ENCODE measurements around the gene EED. TPM values are rescaled to one million over a fixed set of nuclear protein-coding genes. Genes with fewer than 3 reads are reported as not detected.

EED gene
- polyA plus RNA-seq, 3 donors = 2.3 to 17.8 (median 5.1) TPM

- H3K9ac ChIP-seq (ENCODE audit: insufficient read depth, low read length, poor library complexity, severe bottlenecking) = no peak overlapping the region
- no peaks in the 10 kb centered on the region for H3K27me3 ChIP-seq (ENCODE audit: control insufficient read depth in 2 of 2, insufficient read depth in 2 of 2, low read length in 2 of 2)
- no peaks in the 10 kb centered on the region for H3K9me3 ChIP-seq (replicated peaks in 1 of 2; ENCODE audit: control insufficient read depth in 1 of 2, insufficient read depth in 1 of 2, low read length in 2 of 2)
- H3K4me3 ChIP-seq (replicated peaks in 1 of 3; ENCODE audit: low read depth in 2 of 3, low read length in 3 of 3) = no peak overlapping the region
- no peaks in the 10 kb centered on the region for H4K20me1 ChIP-seq (ENCODE audit: insufficient read depth, low read length)
- peaks cover 19 to 22% of the 10 kb centered on the region in 2 donors for H3K4me1 ChIP-seq (ENCODE audit: control insufficient read depth in 1 of 2, insufficient read depth in 2 of 2, low read length in 2 of 2)
- no peaks in the 10 kb centered on the region for H3K79me2 ChIP-seq (ENCODE audit: insufficient read depth, low read length)
- H3K27ac Mint-ChIP-seq = peak overlapping the region in 6 of 7 donors; percentile 22 to 81 (median 59)
- H3K27ac ChIP-seq (ENCODE audit: low read depth in 1 of 2, low read length in 2 of 2) = peak overlapping the region in 1 of 2 donors; percentile 10
- H3K4me3 Mint-ChIP-seq = no peak overlapping the region
- no peaks in the 10 kb centered on the region for H3K36me3 Mint-ChIP-seq
- peak; percentile 24 for TF ChIP-seq CTCF (IDR thresholded peaks at IDR 0.05)
- no peaks in the 10 kb centered on the region for H3K36me3 ChIP-seq (replicated peaks in 1 of 2; ENCODE audit: control insufficient read depth in 1 of 2, insufficient read depth in 2 of 2, low read length in 2 of 2)
- H3K9me3 Mint-ChIP-seq = no peaks in the 10 kb centered on the region
- H3K4me1 Mint-ChIP-seq = peaks cover 24% of the 10 kb centered on the region
- no peak overlapping the region for H3K4me2 ChIP-seq (replicated peaks; ENCODE audit: extremely low read depth, low read length, poor library complexity, severe bottlenecking)
- peak; percentile 60 to 93 (median 67) for DNase-seq
- H2AFZ ChIP-seq (ENCODE audit: insufficient read depth, low read depth, low read length, poor library complexity, severe bottlenecking) = no peak overlapping the region
- H3K27me3 Mint-ChIP-seq (ENCODE audit: low read depth in 3 of 3) = peaks cover 0 to 2% (median 0%) of the 10 kb centered on the region in 3 donors
- intact Hi-C loops (cut with micrococcal nuclease) = loop anchor here (5.0 to 10.0 kb wide), 3 partner anchors 37 to 360 kb away; partner anchors contain the start of gene CCDC83 (in 1 of the 2)
- no CpG with 5 or more reads among the region's 1 CpG for WGBS (ENCODE audit: insufficient coverage)
These were observed 29.8 kb upstream of the EED start for GRCh38 chr11:86214710-86215109.

- no peaks in the 10 kb centered on the region for H4K20me1 ChIP-seq (ENCODE audit: insufficient read depth, low read length)
- H3K27ac Mint-ChIP-seq = peak overlapping the region in 3 of 7 donors; percentile 10 to 68 (median 51)
- TF ChIP-seq CTCF (IDR thresholded peaks at IDR 0.05) = peak; percentile 94
- peak overlapping the region; percentile 62 for H3K4me2 ChIP-seq (replicated peaks; ENCODE audit: extremely low read depth, low read length, poor library complexity, severe bottlenecking)
- H3K27me3 ChIP-seq (ENCODE audit: control insufficient read depth in 2 of 2, insufficient read depth in 2 of 2, low read length in 2 of 2) = no peaks in the 10 kb centered on the region
- H2AFZ ChIP-seq (ENCODE audit: insufficient read depth, low read depth, low read length, poor library complexity, severe bottlenecking) = peak overlapping the region; percentile 75
- peak overlapping the region; percentile 56 to 73 for H3K4me3 Mint-ChIP-seq
- no peak overlapping the region for H3K9ac ChIP-seq (ENCODE audit: insufficient read depth, low read length, poor library complexity, severe bottlenecking)
- H3K9me3 Mint-ChIP-seq = no peaks in the 10 kb centered on the region
- H3K9me3 ChIP-seq (replicated peaks in 1 of 2; ENCODE audit: control insufficient read depth in 1 of 2, insufficient read depth in 1 of 2, low read length in 2 of 2) = no peaks in the 10 kb centered on the region
- peak overlapping the region in 1 of 3 experiments; percentile 47 for H3K4me3 ChIP-seq (replicated peaks in 1 of 3; ENCODE audit: low read depth in 2 of 3, low read length in 3 of 3)
- peak; percentile 58 to 77 (median 76) for DNase-seq
- H3K79me2 ChIP-seq (ENCODE audit: insufficient read depth, low read length) = no peaks in the 10 kb centered on the region
- peaks cover 28% of the 10 kb centered on the region for H3K4me1 Mint-ChIP-seq
- no peaks in the 10 kb centered on the region for H3K36me3 ChIP-seq (replicated peaks in 1 of 2; ENCODE audit: control insufficient read depth in 1 of 2, insufficient read depth in 2 of 2, low read length in 2 of 2)
- H3K4me1 ChIP-seq (ENCODE audit: control insufficient read depth in 1 of 2, insufficient read depth in 2 of 2, low read length in 2 of 2) = peaks cover 19 to 22% of the 10 kb centered on the region in 2 donors
- peaks cover 0 to 2% (median 0%) of the 10 kb centered on the region in 3 donors for H3K27me3 Mint-ChIP-seq (ENCODE audit: low read depth in 3 of 3)
- H3K27ac ChIP-seq (ENCODE audit: low read depth in 1 of 2, low read length in 2 of 2) = no peak overlapping the region
- intact Hi-C loops (cut with micrococcal nuclease) = loop anchor here (5.0 to 10.0 kb wide), 3 partner anchors 41 to 364 kb away; partner anchors contain the start of gene CCDC83 (in 1 of the 2)
- WGBS (ENCODE audit: insufficient coverage) = 62% methylated on average over 6 of the region's 14 CpGs
- H3K36me3 Mint-ChIP-seq = no peaks in the 10 kb centered on the region
These were observed 26.1 kb upstream of the EED start for GRCh38 chr11:86218125-86219084.

Measured in CD14-positive monocyte (primary cell).